Neural crest cell (in vitro differentiated cells): ENCODE data around the gene NLRP4. TPM values are rescaled to one million over a fixed set of nuclear protein-coding genes. Genes with fewer than 3 reads are reported as not detected.

Source experiments
- DNase-seq: peaks from one replicate; pipeline ENCODE4 v3.0.0; 2021; ENCODE audit warnings: low read depth, mixed read lengths, low spot score
- H3K27ac Mint-ChIP-seq: one replicate; pipeline ENCODE4 v1.8.0; 2021; ENCODE audit warnings: mild to moderate bottlenecking, mixed read lengths; ENCODE audit not compliant: unreplicated experiment
- H3K27me3 Mint-ChIP-seq: 2 replicates; pipeline ENCODE4 v1.8.0; 2021; ENCODE audit warnings: low read depth, mild to moderate bottlenecking, mixed read lengths
- H3K36me3 Mint-ChIP-seq: 2 replicates; pipeline ENCODE4 v1.8.0; 2021; ENCODE audit warnings: low read depth, mild to moderate bottlenecking, mixed read lengths
- H3K4me1 Mint-ChIP-seq: 2 replicates; pipeline ENCODE4 v1.8.0; 2021; ENCODE audit warnings: mixed read lengths
- H3K4me3 Mint-ChIP-seq: one replicate; pipeline ENCODE4 v1.8.0; 2021; ENCODE audit warnings: mild to moderate bottlenecking, mixed read lengths
- H3K9me3 Mint-ChIP-seq: 2 replicates; pipeline ENCODE4 v1.8.0; 2021; ENCODE audit warnings: mixed read lengths
- total RNA-seq: library from RNA; stranded (reverse); gene quantifications from 2 replicates; pipeline ENCODE4 v1.2.1, GENCODE V29; 2021
- TF ChIP-seq, protein P1 (sequence below): fragments of 200-600 bp; sonication (generic); conservative IDR thresholded peaks from 2 replicates; pipeline ENCODE4 v1.5.0; 2021; ENCODE audit warnings: antibody characterized with exemption, mild to moderate bottlenecking

NLRP4 gene
- total RNA-seq, 1 donor from 2014 or later: not detected

DNA sequence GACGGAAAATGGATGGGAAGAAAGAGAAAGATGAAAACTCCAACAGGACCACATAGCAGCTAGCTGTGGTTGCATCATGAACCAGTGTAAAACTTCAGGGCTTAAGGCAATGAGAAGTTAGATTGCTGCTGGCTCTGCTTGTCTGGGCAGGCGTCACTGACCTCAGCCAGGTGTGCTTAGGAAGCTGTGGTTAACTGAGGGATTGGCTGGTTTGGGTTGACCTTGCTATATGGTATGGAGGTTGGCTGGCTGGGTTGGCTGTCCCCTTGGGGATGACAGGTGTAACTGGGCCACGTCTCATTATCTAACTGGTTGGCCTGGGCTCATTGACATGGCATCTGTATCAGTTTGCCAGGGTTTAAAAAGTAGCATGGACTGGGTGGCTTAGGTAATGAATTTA lies 40.9 kb downstream of the NLRP4 start:
- Mint-ChIP-seq H3K4me1 (no peaks in the 10 kb centered on the region), H3K27me3 (no peaks in the 10 kb centered on the region), H3K27ac (no peak overlapping the region), H3K9me3 (peaks cover 27% of the 10 kb centered on the region), H3K36me3 (peaks cover 2% of the 10 kb centered on the region), H3K4me3 (no peak overlapping the region)
- TF ChIP-seq, protein P1, sequence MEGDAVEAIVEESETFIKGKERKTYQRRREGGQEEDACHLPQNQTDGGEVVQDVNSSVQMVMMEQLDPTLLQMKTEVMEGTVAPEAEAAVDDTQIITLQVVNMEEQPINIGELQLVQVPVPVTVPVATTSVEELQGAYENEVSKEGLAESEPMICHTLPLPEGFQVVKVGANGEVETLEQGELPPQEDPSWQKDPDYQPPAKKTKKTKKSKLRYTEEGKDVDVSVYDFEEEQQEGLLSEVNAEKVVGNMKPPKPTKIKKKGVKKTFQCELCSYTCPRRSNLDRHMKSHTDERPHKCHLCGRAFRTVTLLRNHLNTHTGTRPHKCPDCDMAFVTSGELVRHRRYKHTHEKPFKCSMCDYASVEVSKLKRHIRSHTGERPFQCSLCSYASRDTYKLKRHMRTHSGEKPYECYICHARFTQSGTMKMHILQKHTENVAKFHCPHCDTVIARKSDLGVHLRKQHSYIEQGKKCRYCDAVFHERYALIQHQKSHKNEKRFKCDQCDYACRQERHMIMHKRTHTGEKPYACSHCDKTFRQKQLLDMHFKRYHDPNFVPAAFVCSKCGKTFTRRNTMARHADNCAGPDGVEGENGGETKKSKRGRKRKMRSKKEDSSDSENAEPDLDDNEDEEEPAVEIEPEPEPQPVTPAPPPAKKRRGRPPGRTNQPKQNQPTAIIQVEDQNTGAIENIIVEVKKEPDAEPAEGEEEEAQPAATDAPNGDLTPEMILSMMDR: no peak
- no peak for DNase-seq

DNA sequence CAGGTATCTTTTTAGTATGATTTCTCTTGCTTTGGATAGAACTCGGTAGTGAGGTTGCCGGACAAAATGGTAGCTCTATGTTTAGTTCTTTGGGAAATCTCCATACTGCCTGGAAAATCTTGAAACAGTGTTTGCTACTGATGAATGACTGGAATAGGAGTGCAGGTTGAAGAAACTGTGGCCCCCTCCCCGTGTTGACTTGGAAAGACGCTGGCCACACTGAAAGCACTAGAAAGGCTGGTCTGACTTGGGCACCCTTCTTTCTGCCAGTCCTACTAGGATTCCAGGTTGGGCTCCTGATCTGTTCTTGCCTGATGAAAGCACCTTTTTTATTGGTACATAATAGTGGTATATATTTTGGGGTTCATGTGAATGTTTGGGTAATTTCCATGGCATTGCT lies 46.3 kb downstream of the NLRP4 start:
- DNase-seq: no peak
- TF ChIP-seq, protein P1: no peak
- Mint-ChIP-seq H3K4me3 (no peak overlapping the region), H3K27ac (no peak overlapping the region), H3K9me3 (peaks cover 20% of the 10 kb centered on the region), H3K27me3 (no peaks in the 10 kb centered on the region), H3K36me3 (peaks cover 4% of the 10 kb centered on the region), H3K4me1 (no peaks in the 10 kb centered on the region)

DNA sequence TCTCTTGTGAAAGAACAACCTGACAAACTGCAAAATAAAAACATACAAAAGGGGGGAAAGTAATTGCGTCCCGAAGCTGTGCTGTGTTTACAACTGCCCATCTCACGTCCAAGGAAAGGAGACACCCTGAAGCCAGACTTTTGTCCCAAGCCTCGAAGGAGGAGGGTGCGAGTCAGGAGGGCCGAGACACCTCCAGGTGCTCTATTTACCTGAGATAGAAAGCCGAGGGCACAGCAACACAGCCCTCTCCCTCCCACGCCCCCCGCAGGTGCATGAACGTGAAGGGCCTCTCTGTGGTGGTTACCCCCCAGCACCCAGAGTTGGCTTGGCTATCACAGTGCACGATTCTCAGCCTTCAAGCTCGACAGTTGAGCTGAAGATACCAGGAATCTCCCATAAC lies 62.6 kb downstream of the NLRP4 start:
- Mint-ChIP-seq H3K4me1 (no peaks in the 10 kb centered on the region), H3K4me3 (no peak overlapping the region), H3K27me3 (no peaks in the 10 kb centered on the region), H3K27ac (no peak overlapping the region), H3K36me3 (peaks cover 13% of the 10 kb centered on the region), H3K9me3 (peaks cover 29% of the 10 kb centered on the region)
- TF ChIP-seq, protein P1: no peak
- no peak for DNase-seq

DNA sequence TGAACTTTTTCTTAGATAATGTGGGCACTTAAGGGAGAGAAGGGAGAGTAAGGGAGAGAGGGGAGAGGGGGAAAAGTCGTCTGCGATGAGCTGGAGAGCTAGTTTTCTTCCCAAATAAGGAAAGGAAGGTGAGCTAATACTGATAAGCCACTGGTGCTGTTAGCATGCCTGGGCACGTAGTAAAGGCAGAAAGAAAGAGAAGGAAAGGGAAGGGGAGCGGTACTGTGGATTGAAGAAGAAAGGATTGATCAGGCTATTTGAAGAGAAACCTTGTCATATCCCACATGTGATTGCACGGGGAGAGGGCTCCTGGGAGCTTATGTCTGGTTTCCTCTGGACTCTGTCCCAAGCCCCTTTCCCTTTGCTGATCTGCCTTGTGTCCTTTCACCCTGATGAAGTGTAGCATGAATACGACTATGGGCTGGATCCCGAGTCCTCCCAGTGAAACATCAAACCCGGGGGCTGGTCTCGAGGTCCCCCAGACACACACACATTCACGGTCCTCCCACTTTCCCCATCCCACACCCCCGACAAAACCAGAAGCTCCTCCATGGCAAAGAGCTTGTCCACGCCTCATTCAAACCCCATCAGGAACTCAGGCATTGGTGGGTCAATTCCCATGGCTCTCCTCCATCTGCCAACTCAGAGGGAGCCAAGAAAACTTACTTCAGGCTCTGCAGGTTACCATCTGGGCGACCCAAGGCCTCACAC lies 65.2 kb downstream of the NLRP4 start:
- Mint-ChIP-seq H3K27ac (no peak overlapping the region), H3K36me3 (peaks cover 14% of the 10 kb centered on the region), H3K4me3 (no peak overlapping the region), H3K27me3 (no peaks in the 10 kb centered on the region), H3K4me1 (no peaks in the 10 kb centered on the region), H3K9me3 (peaks cover 26% of the 10 kb centered on the region)
- TF ChIP-seq, protein P1: no peak
- DNase-seq: no peak

DNA sequence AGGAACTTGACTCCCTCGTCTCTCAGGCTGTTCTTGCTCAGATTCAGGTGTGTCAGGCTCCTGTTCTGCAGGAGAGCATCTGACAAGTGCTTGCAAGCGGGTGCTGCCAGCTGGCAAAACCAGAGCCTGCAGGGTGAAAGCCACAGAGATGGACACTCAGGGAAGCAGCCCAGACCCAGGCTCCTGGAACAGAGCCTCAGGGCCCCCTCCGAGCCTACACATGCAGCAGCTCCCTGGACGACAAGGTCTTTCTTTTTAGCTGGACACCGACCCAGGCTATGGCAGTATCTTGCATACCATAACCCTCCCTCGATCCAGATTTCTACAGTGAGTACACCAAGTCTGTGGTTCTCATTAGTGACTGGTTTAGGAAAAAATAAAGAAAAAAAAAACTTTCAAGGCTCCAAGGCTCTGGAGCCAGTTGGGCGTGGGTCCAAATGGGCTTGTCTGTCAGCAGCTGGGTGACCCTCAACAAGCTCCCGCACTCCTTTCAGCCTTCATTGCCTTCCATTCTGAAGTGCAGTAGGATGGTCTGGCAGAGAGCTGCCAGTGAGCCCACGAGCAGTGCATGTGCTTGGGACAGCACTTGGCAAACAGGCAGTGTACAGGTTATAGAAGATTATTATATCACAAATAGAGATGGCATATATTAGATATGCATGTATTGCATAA lies 65.9 kb downstream of the NLRP4 start:
- no peaks in the 10 kb centered on the region for H3K4me1 Mint-ChIP-seq
- H3K9me3 Mint-ChIP-seq: peaks cover 21% of the 10 kb centered on the region
- H3K36me3 Mint-ChIP-seq: peaks cover 11% of the 10 kb centered on the region
- no peak overlapping the region for H3K4me3 Mint-ChIP-seq
- H3K27ac Mint-ChIP-seq: no peak overlapping the region
- no peaks in the 10 kb centered on the region for H3K27me3 Mint-ChIP-seq
- TF ChIP-seq, protein P1: no peak
- no peak for DNase-seq
